HepG2 (cell line): ENCODE measurements around the gene FGFR4. TPM values are rescaled to one million over a fixed set of nuclear protein-coding genes. Genes with fewer than 3 reads are reported as not detected.

Experiments
- ATM ChIP-seq: fragments of 450-650 bp; IDR thresholded peaks from 2 replicates; pipeline ENCODE4 v1.7.1; 2017; ENCODE audit warnings: mild to moderate bottlenecking, borderline replicate concordance
- BHLHE40 ChIP-seq: IDR thresholded peaks from 2 replicates; pipeline ENCODE4 v1.6.1; 2011; ENCODE audit warnings: low read length, improper control_type of control experiment
- CBFB ChIP-seq: sonication (generic); formaldehyde crosslinking; IDR thresholded peaks from 2 replicates; pipeline ENCODE4 v1.4.0; 2020; ENCODE audit warnings: missing genetic modification reagents
- CREB3 ChIP-seq: sonication (generic); formaldehyde crosslinking; IDR thresholded peaks from 2 replicates; pipeline ENCODE4 v1.5.0; 2020; ENCODE audit warnings: missing genetic modification reagents
- E2F1 ChIP-seq: sonication (generic); formaldehyde crosslinking; IDR thresholded peaks from 2 replicates; pipeline ENCODE4 v1.5.0; 2020; ENCODE audit warnings: missing genetic modification reagents
- EED ChIP-seq: sonication (generic); formaldehyde crosslinking; IDR thresholded peaks from 2 replicates; pipeline ENCODE4 v1.5.0; 2020; ENCODE audit warnings: mild to moderate bottlenecking, missing genetic modification reagents
- HMG20A ChIP-seq: IDR thresholded peaks from 2 replicates; pipeline ENCODE4 v1.6.1; 2016; ENCODE audit warnings: borderline replicate concordance
- HNF4A ChIP-seq: sonication (generic); formaldehyde crosslinking; IDR thresholded peaks from 2 replicates; pipeline ENCODE4 v1.4.0; 2020; ENCODE audit warnings: missing genetic modification reagents
- KLF11 ChIP-seq: IDR thresholded peaks from 2 replicates; pipeline ENCODE4 v1.6.1; 2016; ENCODE audit warnings: missing compliant biosample characterization
- KMT2A ChIP-seq: sonication (generic); formaldehyde crosslinking; IDR thresholded peaks from 2 replicates; pipeline ENCODE4 v1.4.0; 2020; ENCODE audit warnings: missing genetic modification reagents
- KMT2B ChIP-seq: IDR thresholded peaks from 2 replicates; pipeline ENCODE4 v1.6.1; 2016; ENCODE audit warnings: missing genetic modification reagents, missing compliant biosample characterization
- MAZ ChIP-seq, 2 experiments: sonication (generic) in 1 of 2; formaldehyde crosslinking in 1 of 2; IDR thresholded peaks; 2 replicates each; pipeline versions ENCODE4 v1.5.0 to v1.6.1; 2012 to 2020; ENCODE audit warnings: low read depth in 2 of 2, mild to moderate bottlenecking in 2 of 2, borderline replicate concordance in 1 of 2, improper control_type of control experiment in 1 of 2, low read length in 1 of 2, missing genetic modification reagents in 1 of 2, moderate library complexity in 1 of 2
- REL ChIP-seq: sonication (generic); formaldehyde crosslinking; conservative IDR thresholded peaks from 2 replicates; pipeline ENCODE4 v1.8.0; 2022; ENCODE audit warnings: mild to moderate bottlenecking, missing genetic modification reagents, moderate library complexity
- RFX3 ChIP-seq: IDR thresholded peaks from 2 replicates; pipeline ENCODE4 v1.6.1; 2016; ENCODE audit warnings: missing biosample characterization, missing genetic modification reagents
- SALL2 ChIP-seq: sonication (generic); formaldehyde crosslinking; IDR thresholded peaks from 2 replicates; pipeline ENCODE4 v1.8.1; 2023; ENCODE audit warnings: mild to moderate bottlenecking, missing genetic modification reagents, inconsistent platforms
- SIX1 ChIP-seq: sonication (generic); formaldehyde crosslinking; IDR thresholded peaks from 2 replicates; pipeline ENCODE4 v1.4.0; 2020; ENCODE audit warnings: missing genetic modification reagents, borderline replicate concordance
- SP1 ChIP-seq, 2 experiments: fragments of 450-650 bp in 1 of 2; sonication (generic) in 1 of 2; formaldehyde crosslinking in 1 of 2; IDR thresholded peaks; 2 replicates each; pipeline versions ENCODE4 v1.4.0 to v1.6.1; 2016 to 2020; ENCODE audit warnings: missing genetic modification reagents in 1 of 2
- TAF1 ChIP-seq: sonication (generic); formaldehyde crosslinking; IDR thresholded peaks from 2 replicates; pipeline ENCODE4 v1.4.0; 2020; ENCODE audit warnings: missing genetic modification reagents
- TIGD3 ChIP-seq: sonication (generic); formaldehyde crosslinking; IDR thresholded peaks from 2 replicates; pipeline ENCODE4 v1.5.1; 2020; ENCODE audit warnings: mild to moderate bottlenecking, missing genetic modification reagents, borderline replicate concordance
- U2AF1 ChIP-seq: fragments of 200-400 bp; formaldehyde crosslinking; optimal IDR thresholded peaks from 2 replicates; pipeline ENCODE3; 2017; ENCODE audit warnings: mild to moderate bottlenecking, low read depth, low read length
- ZFP36 ChIP-seq: fragments of 150-350 bp; IDR thresholded peaks from 2 replicates; pipeline ENCODE4 v1.6.1; 2018; ENCODE audit warnings: borderline replicate concordance, low read length, low read depth; ENCODE audit not compliant: partially characterized antibody
- ZNF121 ChIP-seq: sonication (generic); formaldehyde crosslinking; IDR thresholded peaks from 2 replicates; pipeline ENCODE4 v1.5.0; 2020; ENCODE audit warnings: mild to moderate bottlenecking, missing genetic modification reagents
- ZNF234 ChIP-seq: sonication (generic); formaldehyde crosslinking; conservative IDR thresholded peaks from 2 replicates; pipeline ENCODE4 v1.5.1; 2020; ENCODE audit warnings: mild to moderate bottlenecking, missing genetic modification reagents
- ZNF235 ChIP-seq: sonication (generic); formaldehyde crosslinking; IDR thresholded peaks from 2 replicates; pipeline ENCODE4 v1.8.1; 2023; ENCODE audit warnings: mild to moderate bottlenecking, missing genetic modification reagents, borderline replicate concordance
- ZNF567 ChIP-seq: sonication (generic); formaldehyde crosslinking; IDR thresholded peaks from 2 replicates; pipeline ENCODE4 v1.8.1; 2023; ENCODE audit warnings: mild to moderate bottlenecking, missing genetic modification reagents, borderline replicate concordance
- ZNF652 ChIP-seq: IDR thresholded peaks from 2 replicates; pipeline ENCODE4 v1.6.1; 2016; ENCODE audit warnings: low read depth, borderline replicate concordance
- ZNF720 ChIP-seq: sonication (generic); formaldehyde crosslinking; IDR thresholded peaks from 2 replicates; pipeline ENCODE4 v1.4.0; 2020; ENCODE audit warnings: missing genetic modification reagents
- ZNF788 ChIP-seq: sonication (generic); formaldehyde crosslinking; IDR thresholded peaks from 2 replicates; pipeline ENCODE4 v1.5.0; 2020; ENCODE audit warnings: mild to moderate bottlenecking, missing genetic modification reagents, borderline replicate concordance
- ZNF839 ChIP-seq: sonication (generic); formaldehyde crosslinking; IDR thresholded peaks from 2 replicates; pipeline ENCODE4 v1.4.0; 2020; ENCODE audit warnings: missing genetic modification reagents, mild to moderate bottlenecking, borderline replicate concordance
- ZSCAN30 ChIP-seq: sonication (generic); formaldehyde crosslinking; IDR thresholded peaks from 2 replicates; pipeline ENCODE4 v1.5.0; 2020; ENCODE audit warnings: mild to moderate bottlenecking, missing genetic modification reagents
- polyA plus RNA-seq, 8 experiments: library from polyadenylated mRNA; depleted of rRNA in 3 of 8; stranded (reverse) in 7 of 8; unstranded in 1 of 8; fragments of >200 nt; fragmentation: Illumina TruSeq in 4 of 8; extraction: Trizol in 4 of 8; gene quantifications; 2 replicates each; pipeline versions ENCODE4 v1.2.1 to v1.2.3, GENCODE V29; 2011 to 2016; ENCODE audit warnings: low read depth in 4 of 8, missing spikeins in 1 of 8, mixed read lengths in 1 of 8; ENCODE audit not compliant: insufficient read depth in 1 of 8
- total RNA-seq, 5 experiments: library from RNA; depleted of rRNA; stranded (reverse); fragments of >200 nt; fragmentation: Illumina TruSeq; extraction: Trizol; gene quantifications; 2 replicates each; pipeline ENCODE4 v1.2.3, GENCODE V29; 2016; ENCODE audit warnings: low read depth in 1 of 5

The FGFR4 gene
- total and polyA plus RNA-seq, 2 of the 13 experiments (the other 11 are each of a cell fraction or from before 2014, with no cell fraction given): 129 to 219 TPM

GRCh38 chr5:177087398-177088005 lies 787 bp downstream of the FGFR4 start (continued):
- TF ChIP-seq TIGD3 (CRISPR knock-in tag): peak; percentile 7; the same call in 1 of the 2 replicates
- TF ChIP-seq ZSCAN30: no peak
- TF ChIP-seq ZNF652 (CRISPR knock-in tag): no peak
- no peak for TF ChIP-seq ZNF567 (CRISPR knock-in tag)
- no peak for TF ChIP-seq CBFB
- no peak for TF ChIP-seq SIX1 (CRISPR knock-in tag)
- TF ChIP-seq ATM: no peak
- TF ChIP-seq ZNF720 (CRISPR knock-in tag): peak; percentile 11; the same call in 1 of the 2 replicates
- peak; percentile 21; the same call in 1 of the 2 replicates for TF ChIP-seq REL
- TF ChIP-seq RFX3: no peak
- no peak for TF ChIP-seq CREB3 (CRISPR knock-in tag)
- no peak for TF ChIP-seq ZNF839 (CRISPR knock-in tag)
- TF ChIP-seq ZNF235 (CRISPR knock-in tag): no peak
- TF ChIP-seq ZNF234 (CRISPR knock-in tag): no peak
- TF ChIP-seq SALL2 (CRISPR knock-in tag): no peak; the same call in 1 of the 2 replicates
- no peak for TF ChIP-seq SP1 (IDR thresholded peaks at IDR 0.05)
- TF ChIP-seq SP1 (CRISPR knock-in tag; IDR thresholded peaks at IDR 0.05): no peak
- no peak for TF ChIP-seq KMT2A
- TF ChIP-seq ZNF788 (CRISPR knock-in tag): no peak
- no peak for TF ChIP-seq HNF4A (CRISPR knock-in tag)
- no peak for TF ChIP-seq ZNF121
- TF ChIP-seq KLF11 (CRISPR knock-in tag): no peak; the same call in 1 of the 2 replicates
- no peak for TF ChIP-seq HMG20A (CRISPR knock-in tag)
- TF ChIP-seq EED (CRISPR knock-in tag): no peak
- 0 out of 2 replicates have a peak, but pooled peaks have one; percentile 1 for TF ChIP-seq MAZ (IDR thresholded peaks at IDR 0.05; ENCODE audit: borderline replicate concordance, low read depth, low read length)
- no peak for TF ChIP-seq MAZ (CRISPR knock-in tag; IDR thresholded peaks at IDR 0.05; ENCODE audit: low read depth)
- no peak for TF ChIP-seq U2AF1
- no peak for TF ChIP-seq TAF1
- no peak for TF ChIP-seq ZFP36
- TF ChIP-seq E2F1: peak; percentile 17; the same call in 1 of the 2 replicates
- TF ChIP-seq KMT2B (CRISPR knock-in tag): no peak
- TF ChIP-seq BHLHE40: no peak
